Colon (tissue), 2 donors: ENCODE data around the gene TMEM59L.

Experiments
- FAIRE-seq: peaks from 2 replicates; lab custom pipeline; 2012; peaks lifted over from hg19 to GRCh38; lab: Jason Lieb, UNC
- donor health status: control.
- donor health status: control.

Gene TMEM59L

DNA sequence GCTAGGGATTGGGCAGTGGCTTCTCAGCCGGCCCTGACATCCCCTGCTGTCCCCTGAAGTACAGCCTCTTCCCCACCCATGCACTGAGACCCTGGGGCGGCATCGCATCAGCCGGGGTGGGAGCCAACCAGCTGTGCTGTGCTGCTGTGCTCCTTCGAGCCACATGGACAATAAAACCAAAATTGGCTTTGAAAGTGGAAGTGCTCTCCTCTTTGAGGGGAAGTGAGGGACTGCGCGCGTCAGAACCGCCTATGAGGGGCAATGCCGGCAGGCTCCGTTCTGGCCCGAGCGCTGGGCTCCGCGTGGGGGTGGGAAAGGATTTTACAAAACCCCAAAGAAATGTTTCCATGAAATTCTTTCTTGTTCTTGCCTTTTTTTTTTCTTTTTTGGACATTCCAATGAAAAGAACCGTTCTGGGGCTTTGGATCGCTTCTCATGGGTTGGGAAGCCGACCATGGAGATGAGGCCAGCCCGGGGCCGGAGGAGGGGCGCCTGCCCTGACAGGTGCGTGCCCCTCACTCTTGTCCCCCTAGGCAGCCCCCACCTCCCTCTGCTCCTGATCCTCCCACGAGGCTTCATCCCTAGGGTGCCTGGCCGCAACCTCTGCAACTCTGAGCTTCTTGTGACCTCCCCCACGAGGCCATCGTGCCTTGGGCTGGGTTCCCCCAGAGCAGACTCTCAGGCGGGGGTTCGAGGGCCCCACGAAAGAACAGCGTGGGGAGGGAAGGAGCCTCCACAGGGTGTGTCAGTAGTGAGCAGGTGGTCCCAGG is 46.8 kb downstream of the TMEM59L start:
- no peak for FAIRE-seq

DNA sequence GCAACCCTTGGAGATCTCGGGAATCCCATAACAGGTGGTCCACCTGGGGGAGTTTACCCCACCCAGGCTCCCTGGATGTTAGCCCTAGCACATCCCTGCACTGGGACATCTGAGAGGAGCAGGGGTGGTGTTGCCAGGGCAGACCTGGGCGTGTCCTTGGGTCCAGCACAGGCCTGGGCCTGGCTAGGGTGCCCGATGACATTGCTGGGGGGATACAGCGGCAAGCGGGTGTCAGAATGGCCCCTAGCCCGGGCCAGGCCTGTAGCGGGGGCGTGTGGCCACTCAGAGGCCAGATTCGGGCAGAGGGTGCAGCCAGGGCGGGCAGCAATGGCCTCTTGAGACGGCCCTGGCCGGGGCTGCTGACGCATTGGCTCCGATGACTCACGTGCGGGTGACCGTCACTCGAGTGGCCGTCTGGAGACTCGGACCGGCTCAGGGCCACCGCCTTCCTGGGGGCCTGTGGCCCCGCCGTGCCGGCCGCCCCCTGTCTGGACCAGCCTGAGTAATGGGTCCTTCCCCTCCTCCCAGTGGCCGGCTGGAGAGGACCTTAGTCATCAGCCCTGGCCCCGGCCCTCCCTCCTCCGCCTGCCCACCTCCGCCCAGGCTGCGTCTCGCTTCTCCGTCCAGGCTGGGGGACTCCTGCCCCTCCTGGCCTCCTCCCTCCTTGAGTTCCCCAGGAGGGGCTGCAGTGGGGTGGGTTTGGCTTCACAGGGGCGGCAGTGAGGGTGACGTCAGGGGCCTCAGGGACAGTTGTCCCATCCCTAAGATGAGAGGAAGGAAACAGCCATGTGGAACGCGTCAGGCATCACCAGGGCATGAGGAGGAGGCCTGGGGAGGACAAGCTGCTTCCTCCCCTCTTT is 47.6 kb downstream of the TMEM59L start:
- FAIRE-seq, result no peak

DNA sequence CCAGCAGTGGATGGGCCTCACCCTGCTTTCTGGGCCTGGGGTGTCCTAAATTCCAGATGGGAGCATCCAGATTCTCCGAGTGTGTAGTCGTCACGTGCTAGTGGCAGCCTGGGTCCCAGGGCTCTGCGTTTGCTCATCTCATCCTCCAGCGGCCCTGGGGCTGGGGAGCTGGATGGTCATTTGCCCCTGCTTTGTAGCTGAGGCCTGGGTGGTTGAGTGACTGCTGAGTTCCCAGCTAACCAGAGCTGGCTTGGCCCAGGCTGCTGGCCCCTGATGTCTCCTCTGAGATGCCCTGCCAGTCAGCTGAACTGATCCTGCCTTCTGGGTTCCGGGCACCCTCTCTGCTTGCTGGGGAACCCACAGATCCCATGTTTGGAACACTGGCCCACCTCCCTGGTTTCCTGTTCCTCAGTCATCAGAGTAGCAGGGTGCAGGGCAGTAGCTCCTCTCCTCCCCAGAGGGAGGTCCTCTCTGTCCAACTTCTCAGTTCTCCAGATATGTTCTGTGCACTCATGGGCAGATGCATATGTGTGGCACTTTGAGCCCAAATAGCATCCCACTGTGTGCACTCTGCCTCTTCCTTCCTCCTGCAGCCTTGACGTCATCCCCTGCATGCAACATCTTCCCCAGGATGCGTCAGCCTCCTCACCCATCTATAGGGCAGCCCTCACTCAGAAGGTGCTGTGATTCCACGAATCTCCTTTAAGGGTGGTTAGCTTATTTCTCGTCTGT is 48.4 kb downstream of the TMEM59L start:
- FAIRE-seq, result no peak

DNA sequence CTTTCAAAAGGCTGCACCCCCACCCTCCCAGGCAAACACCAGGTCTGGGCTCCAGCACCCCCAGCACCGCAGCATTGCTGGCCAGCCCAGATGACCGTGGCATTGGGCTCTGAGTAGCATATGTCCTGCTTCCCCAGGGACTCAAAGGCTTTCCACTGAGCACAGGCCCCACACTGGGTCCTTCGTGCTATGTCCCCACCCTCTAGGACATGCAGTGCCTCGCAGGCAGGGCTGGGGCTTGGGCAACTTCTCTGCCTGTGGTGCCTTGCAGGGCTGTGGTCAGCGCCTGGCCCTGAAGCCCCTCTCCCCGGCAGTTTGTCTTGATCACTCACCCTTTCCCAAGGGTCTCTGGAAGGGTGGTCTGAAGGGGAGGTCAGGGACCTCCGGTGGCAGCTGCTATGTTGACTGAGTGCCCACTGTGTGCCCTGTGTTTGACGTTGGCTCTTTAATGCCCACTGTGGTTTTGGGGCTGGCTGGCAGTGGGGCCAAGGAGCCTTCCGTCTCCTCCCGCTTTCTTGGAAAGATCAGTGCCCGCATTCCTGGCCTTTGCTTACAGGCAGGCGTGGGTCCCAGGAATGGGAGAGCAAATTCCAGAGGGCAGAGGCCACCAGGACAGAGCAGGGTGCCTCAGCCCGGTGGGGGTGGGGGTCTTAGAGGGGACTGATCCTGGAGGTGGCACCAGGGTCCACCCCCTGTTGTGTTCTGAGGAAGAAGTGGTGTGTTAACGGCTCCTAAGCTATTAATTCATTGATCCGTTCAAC is 50.5 kb downstream of the TMEM59L start:
- no peak for FAIRE-seq

DNA sequence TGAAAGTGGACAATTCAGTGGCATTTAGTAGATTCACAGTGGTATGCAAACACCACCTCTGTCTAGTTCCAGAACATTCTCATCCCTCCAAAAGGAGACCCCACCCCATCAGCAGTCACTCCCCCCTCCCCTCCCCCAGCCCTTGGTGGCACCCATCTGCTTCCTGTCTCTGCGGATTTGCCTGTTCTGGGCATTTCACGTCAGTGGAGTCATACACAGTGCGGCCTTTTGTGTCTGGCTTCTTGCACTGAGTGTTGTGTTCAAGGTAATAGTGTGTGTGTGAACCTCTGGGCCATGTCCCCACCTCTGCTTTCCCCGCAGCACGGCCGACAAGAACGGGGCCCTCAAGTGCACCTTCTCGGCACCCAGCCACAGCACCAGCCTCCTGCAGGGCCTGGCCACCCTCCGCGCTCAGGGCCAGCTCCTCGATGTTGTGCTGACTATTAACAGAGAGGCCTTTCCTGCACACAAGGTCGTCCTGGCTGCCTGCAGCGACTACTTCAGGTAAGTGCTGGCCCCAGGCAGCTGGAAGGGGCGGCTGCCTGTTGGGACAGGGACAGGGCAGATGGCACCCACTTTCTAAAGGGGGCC is 51.4 kb downstream of the TMEM59L start:
- FAIRE-seq, result no peak

DNA sequence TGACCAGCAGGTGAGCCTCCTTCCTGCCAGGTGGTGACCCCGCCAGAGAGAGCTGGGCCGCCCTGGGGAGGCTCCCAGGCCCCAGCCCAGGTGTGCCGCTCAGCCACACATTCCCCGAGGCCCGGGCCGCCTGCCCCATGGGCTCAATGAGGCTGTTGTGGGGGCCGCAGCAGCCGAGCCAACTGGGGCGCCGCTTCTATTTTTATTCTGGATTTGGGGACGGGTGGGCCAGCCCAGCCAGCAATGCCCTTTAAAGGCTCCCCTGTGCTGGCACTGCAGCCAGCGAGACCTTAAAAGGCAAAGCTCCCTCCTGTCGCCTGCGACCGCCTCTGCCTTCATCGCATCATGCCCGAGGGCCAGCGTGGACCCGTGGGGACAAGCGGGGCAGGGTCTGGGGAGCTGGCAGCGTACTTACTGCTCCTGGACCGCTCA is 53.1 kb downstream of the TMEM59L start:
- FAIRE-seq, result no peak

DNA sequence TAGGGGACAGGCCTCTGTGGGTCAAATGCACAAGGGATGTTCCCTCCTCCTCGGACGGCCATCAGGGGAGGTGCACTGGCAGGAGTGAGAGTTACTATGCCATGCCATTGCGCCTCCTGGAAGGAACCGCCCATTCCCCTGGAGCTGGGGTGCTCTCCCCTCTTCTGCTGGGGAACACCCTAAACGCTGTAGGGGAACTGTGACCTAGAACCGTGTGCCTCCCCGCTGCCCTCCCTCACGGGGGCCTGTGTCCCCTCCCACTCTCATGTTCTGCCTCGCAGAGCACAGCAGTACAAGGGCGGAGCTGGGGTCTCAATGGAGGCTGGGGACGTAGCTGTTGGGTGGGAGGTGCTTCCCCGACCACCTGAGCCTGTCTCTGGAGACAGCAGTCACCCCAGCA is 53.6 kb downstream of the TMEM59L start:
- no peak for FAIRE-seq

DNA sequence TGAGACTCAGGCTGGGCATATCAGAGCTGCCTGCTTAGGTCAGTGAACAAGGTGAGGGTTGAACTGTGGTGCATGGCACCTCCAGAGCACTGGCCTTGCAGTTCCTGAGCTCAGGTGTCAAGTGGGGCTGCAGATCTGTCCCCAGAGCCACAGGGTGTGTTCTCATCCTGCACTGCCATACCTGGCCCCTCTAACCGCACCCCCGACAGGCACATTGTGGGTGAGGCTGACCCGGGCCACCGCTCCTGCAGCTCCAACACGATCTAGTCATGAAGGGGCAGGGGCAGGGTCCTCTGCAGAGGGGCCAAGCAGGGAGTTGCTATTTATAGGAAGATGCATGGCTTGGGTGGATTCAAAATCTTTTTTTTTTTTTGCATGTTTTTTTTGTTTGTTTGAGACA is 54.1 kb downstream of the TMEM59L start:
- no peak for FAIRE-seq

DNA sequence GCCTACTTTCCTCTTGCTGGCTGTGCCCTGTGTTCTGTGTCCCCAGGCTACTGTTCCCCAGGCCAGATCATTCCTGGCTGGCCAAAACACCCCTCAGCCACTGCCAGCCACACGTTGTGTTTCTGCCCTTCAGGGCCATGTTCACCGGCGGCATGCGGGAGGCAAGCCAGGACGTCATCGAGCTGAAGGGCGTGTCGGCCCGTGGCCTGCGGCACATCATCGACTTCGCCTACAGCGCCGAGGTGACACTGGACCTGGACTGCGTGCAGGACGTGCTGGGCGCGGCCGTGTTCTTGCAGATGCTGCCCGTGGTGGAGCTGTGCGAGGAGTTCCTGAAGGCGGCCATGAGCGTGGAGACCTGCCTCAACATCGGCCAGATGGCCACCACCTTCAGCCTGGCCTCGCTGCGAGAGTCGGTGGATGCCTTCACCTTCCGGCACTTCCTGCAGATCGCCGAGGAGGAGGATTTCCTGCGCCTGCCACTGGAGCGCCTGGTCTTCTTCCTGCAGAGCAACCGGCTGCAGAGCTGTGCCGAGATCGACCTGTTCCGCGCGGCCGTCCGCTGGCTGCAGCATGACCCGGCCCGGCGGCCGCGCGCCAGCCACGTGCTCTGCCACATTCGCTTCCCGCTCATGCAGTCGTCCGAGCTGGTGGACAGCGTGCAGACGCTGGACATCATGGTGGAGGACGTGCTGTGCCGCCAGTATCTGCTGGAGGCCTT is 55.0 kb downstream of the TMEM59L start:
- no peak for FAIRE-seq

DNA sequence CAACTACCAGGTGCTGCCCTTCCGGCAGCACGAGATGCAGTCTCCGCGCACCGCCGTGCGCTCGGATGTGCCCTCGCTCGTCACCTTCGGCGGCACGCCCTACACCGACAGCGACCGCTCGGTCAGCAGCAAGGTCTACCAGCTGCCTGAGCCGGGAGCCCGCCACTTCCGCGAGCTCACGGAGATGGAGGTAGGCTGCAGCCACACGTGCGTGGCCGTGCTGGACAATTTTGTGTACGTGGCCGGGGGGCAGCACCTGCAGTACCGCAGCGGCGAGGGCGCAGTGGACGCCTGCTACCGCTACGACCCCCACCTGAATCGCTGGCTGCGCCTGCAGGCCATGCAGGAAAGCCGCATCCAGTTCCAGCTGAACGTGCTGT is 55.6 kb downstream of the TMEM59L start:
- no peak for FAIRE-seq

DNA sequence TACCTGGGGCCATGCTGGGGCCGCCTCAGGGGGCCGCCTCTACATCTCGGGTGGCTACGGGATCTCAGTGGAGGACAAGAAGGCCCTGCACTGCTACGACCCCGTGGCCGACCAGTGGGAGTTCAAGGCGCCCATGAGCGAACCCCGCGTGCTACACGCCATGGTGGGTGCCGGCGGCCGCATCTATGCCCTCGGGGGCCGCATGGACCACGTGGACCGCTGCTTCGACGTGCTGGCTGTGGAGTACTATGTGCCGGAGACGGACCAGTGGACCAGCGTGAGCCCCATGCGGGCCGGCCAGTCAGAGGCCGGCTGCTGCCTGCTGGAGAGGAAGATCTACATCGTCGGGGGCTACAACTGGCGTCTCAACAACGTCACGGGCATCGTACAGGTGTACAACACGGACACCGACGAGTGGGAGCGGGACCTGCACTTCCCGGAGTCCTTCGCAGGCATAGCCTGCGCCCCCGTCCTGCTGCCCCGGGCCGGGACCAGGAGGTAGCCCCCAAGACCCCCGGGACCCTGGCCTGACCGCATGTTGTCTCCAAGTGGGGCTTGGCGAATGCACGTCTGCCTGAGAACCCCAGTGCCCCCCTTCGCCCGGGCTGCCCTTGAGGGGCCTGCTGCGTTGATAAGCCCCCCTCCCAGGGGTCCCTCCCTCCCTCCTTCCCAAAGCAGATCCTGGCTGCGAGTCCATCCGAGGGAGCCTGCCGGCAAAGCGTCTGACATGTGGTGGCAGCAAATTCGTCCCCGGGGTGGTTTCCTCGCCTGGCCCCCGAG is 56.3 kb downstream of the TMEM59L start:
- no peak for FAIRE-seq

DNA sequence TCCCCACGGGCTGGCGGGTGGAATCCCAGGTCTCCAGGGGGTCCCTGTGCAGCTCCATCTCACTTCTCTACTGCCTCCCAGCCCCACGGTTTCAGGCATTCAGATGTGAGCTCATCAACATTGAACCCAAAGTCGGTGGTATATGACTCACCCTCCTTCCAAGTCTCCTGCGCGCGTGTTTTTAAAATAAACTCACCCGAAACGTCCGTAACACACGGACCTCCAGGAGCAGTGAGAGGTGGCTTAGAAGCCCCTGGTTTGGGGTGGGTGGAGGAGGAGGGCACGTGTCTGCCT is 56.8 kb downstream of the TMEM59L start:
- FAIRE-seq, result no peak

DNA sequence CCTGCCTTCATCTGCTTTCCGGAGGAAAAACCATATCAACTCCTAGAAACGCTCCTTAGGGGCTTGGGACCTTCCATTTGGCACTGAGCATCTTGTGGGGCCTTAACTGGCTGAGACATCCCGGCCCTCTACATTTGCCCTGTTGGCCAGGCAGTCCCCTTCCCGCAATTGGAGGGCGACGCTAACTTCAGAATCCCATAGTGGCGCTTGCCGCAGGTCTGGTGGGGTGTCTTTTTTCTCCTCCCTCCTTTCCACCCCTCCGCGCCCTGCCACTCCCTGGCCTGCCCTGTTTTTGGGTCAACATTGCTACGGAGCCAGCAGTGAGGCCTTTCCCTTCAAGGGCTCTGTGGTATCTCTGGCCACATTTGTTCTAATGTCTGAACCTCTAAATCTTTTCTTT is 57.2 kb downstream of the TMEM59L start:
- no peak for FAIRE-seq

DNA sequence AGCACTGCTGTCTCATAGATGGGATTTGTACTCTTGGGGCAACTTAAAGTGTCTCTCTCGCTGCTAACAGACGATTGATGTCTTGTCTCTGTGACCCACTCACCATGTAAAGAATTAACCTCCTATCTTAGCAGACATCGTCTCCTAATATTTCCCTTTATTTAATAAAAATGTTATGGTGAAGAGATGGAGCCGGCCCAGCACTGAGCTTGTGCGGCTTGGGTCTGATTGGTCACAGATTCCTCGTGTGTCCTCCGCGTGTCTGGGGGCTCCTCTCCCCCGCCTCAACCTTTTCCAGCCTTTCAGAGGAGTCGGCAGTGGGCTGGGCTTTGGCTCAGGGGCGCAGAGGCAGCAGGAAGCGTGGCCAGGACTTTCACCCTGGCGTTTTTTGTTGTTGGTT is 57.6 kb downstream of the TMEM59L start:
- no peak for FAIRE-seq
